ENCODE data around the gene CELSR3. TPM values are rescaled to one million over a fixed set of nuclear protein-coding genes. Genes with fewer than 3 reads are reported as not detected.

CELSR3 gene
- total RNA-seq, 6 experiments from 2014 or later = 1.9 to 5.0 (median 3.4) TPM

DNA sequence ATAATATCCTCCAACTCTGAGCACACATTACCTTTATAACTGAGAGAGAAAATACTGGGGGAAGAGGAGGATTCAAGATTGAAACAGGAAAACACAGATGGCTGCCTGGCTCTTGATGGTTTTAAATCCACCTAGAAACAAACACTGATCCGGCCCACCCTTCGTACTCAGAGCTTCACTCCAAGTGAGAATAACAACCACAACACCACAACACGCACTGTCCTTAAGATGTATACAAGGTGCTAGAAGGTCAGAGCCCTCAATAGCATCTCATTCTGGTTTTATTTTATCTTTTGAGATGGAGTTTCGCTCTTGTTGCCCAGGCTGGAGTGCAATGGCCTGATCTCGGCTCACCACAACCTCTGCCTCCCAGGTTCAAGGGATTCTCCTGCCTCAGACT is 44.5 kb upstream of the CELSR3 start:
- Mint-ChIP-seq H3K4me3 (no peak overlapping the region), H3K27ac (no peak overlapping the region; the same call in 1 of the 2 replicates), H3K4me1 (ENCODE audit: low read depth) (peaks cover 47% of the 10 kb centered on the region), H3K27me3 (ENCODE audit: insufficient read depth) (peaks cover 5% of the 10 kb centered on the region; the same call in 1 of the 2 replicates), H3K36me3 (ENCODE audit: low read depth) (peaks cover 45% of the 10 kb centered on the region), H3K9me3 (no peaks in the 10 kb centered on the region)
- DNase-seq = no peak
- TF ChIP-seq CTCF (IDR thresholded peaks at IDR 0.05) = no peak

GRCh38 chr3:48702320-48702920 is 39.7 kb upstream of the CELSR3 start:
- Mint-ChIP-seq H3K36me3 (ENCODE audit: low read depth) (peaks cover 31% of the 10 kb centered on the region), H3K4me1 (ENCODE audit: low read depth) (peaks cover 27% of the 10 kb centered on the region), H3K27ac (no peak overlapping the region; the same call in 1 of the 2 replicates), H3K9me3 (no peaks in the 10 kb centered on the region), H3K4me3 (no peak overlapping the region), H3K27me3 (ENCODE audit: insufficient read depth) (no peaks in the 10 kb centered on the region)
- DNase-seq = no peak
- TF ChIP-seq CTCF (IDR thresholded peaks at IDR 0.05) = no peak

GRCh38 chr3:48700731-48701405 is 38.2 kb upstream of the CELSR3 start:
- H3K4me3 Mint-ChIP-seq = no peak overlapping the region
- H3K9me3 Mint-ChIP-seq = no peaks in the 10 kb centered on the region
- H3K27ac Mint-ChIP-seq = no peak overlapping the region
- peaks cover 35% of the 10 kb centered on the region for H3K4me1 Mint-ChIP-seq (ENCODE audit: low read depth)
- H3K36me3 Mint-ChIP-seq (ENCODE audit: low read depth) = peaks cover 32% of the 10 kb centered on the region
- no peak for DNase-seq
- no peaks in the 10 kb centered on the region for H3K27me3 Mint-ChIP-seq (ENCODE audit: insufficient read depth)
- no peak for TF ChIP-seq CTCF (IDR thresholded peaks at IDR 0.05)

GRCh38 chr3:48698891-48699290 is 36.2 kb upstream of the CELSR3 start:
- H3K36me3 Mint-ChIP-seq (ENCODE audit: low read depth) = peaks cover 33% of the 10 kb centered on the region
- no peak for DNase-seq
- peaks cover 49% of the 10 kb centered on the region for H3K4me1 Mint-ChIP-seq (ENCODE audit: low read depth)
- TF ChIP-seq CTCF (IDR thresholded peaks at IDR 0.05) = no peak
- no peaks in the 10 kb centered on the region for H3K9me3 Mint-ChIP-seq
- no peak overlapping the region for H3K27ac Mint-ChIP-seq
- H3K27me3 Mint-ChIP-seq (ENCODE audit: insufficient read depth) = peaks cover 4% of the 10 kb centered on the region; the same call in 1 of the 2 replicates
- H3K4me3 Mint-ChIP-seq = no peak overlapping the region

GRCh38 chr3:48697952-48698351 is 35.3 kb upstream of the CELSR3 start:
- Mint-ChIP-seq H3K27ac (no peak overlapping the region), H3K9me3 (no peaks in the 10 kb centered on the region), H3K4me1 (ENCODE audit: low read depth) (peaks cover 58% of the 10 kb centered on the region), H3K27me3 (ENCODE audit: insufficient read depth) (peaks cover 4% of the 10 kb centered on the region; the same call in 1 of the 2 replicates), H3K4me3 (no peak overlapping the region), H3K36me3 (ENCODE audit: low read depth) (peaks cover 36% of the 10 kb centered on the region)
- DNase-seq = no peak
- no peak for TF ChIP-seq CTCF (IDR thresholded peaks at IDR 0.05)

All from HFFc6 (cell line).